CD14-positive monocyte (primary cell): Measurements from ENCODE around the gene MSI2. TPM values are rescaled to one million over a fixed set of nuclear protein-coding genes. Genes with fewer than 3 reads are reported as not detected.

ENCODE experiments used
- DNase-seq, 3 donors: peaks; one replicate each; pipeline ENCODE4 v3.0.0-alpha.2; 2011 to 2022
- H2AFZ ChIP-seq: 2 replicates; pipeline ENCODE4 v1.6.0; 2012; ENCODE audit warnings: mild to moderate bottlenecking, low read depth, low read length, inconsistent platforms; ENCODE audit not compliant: insufficient read depth, poor library complexity, severe bottlenecking
- H3K27ac ChIP-seq, 2 donors: 1 replicate in 1 of 2; 2 replicates in 1 of 2; pipeline ENCODE4 v1.5.1; 2012 to 2013; ENCODE audit warnings: low read length in 2 of 2, control low read depth in 1 of 2, inconsistent platforms in 1 of 2, low read depth in 1 of 2, mild to moderate bottlenecking in 1 of 2
- H3K27me3 ChIP-seq, 2 donors: one replicate each; pipeline versions ENCODE4 v1.6.0 to v1.6.1; 2011 to 2013; ENCODE audit warnings: low read length in 2 of 2; ENCODE audit not compliant: control insufficient read depth in 2 of 2, insufficient read depth in 2 of 2
- H3K36me3 ChIP-seq, 2 donors: replicated peaks in 1 of 2; 1 replicate in 1 of 2; 2 replicates in 1 of 2; pipeline versions ENCODE4 v1.5.1 to v1.6.1; 2012 to 2013; ENCODE audit warnings: low read length in 2 of 2, control low read depth in 1 of 2, inconsistent platforms in 1 of 2, mild to moderate bottlenecking in 1 of 2; ENCODE audit not compliant: insufficient read depth in 2 of 2, control insufficient read depth in 1 of 2
- H3K4me1 ChIP-seq, 2 donors: 1 replicate in 1 of 2; 2 replicates in 1 of 2; pipeline versions ENCODE4 v1.5.1 to v1.6.1; 2012 to 2013; ENCODE audit warnings: low read length in 2 of 2, control low read depth in 1 of 2, inconsistent platforms in 1 of 2, mild to moderate bottlenecking in 1 of 2, moderate library complexity in 1 of 2; ENCODE audit not compliant: insufficient read depth in 2 of 2, control insufficient read depth in 1 of 2
- H3K4me2 ChIP-seq: replicated peaks from 2 replicates; pipeline ENCODE3; 2012; ENCODE audit warnings: low read length, moderate library complexity, mild to moderate bottlenecking; ENCODE audit not compliant: poor library complexity, severe bottlenecking; ENCODE audit errors: extremely low read depth
- H3K4me3 ChIP-seq, 3 experiments: fragments of 200-600 bp in 1 of 3; sonication (generic) in 1 of 3; replicated peaks in 1 of 3; 1 replicate in 2 of 3; 2 replicates in 1 of 3; pipeline ENCODE4 v1.5.1; 2011 to 2013; ENCODE audit warnings: low read length in 3 of 3, mild to moderate bottlenecking in 3 of 3, control low read depth in 2 of 3, low read depth in 2 of 3, inconsistent platforms in 1 of 3, moderate library complexity in 1 of 3
- H3K79me2 ChIP-seq: 2 replicates; pipeline ENCODE4 v1.6.0; 2012; ENCODE audit warnings: mild to moderate bottlenecking, control low read depth, inconsistent platforms, low read length, moderate library complexity; ENCODE audit not compliant: insufficient read depth
- H3K9ac ChIP-seq: 2 replicates; pipeline ENCODE4 v1.6.0; 2017; ENCODE audit warnings: low read length, mild to moderate bottlenecking; ENCODE audit not compliant: insufficient read depth, poor library complexity, severe bottlenecking
- H3K9me3 ChIP-seq, 2 donors: replicated peaks in 1 of 2; 1 replicate in 1 of 2; 2 replicates in 1 of 2; pipeline versions ENCODE4 v1.5.1 to v1.6.1; 2012 to 2013; ENCODE audit warnings: low read length in 2 of 2, control low read depth in 1 of 2; ENCODE audit not compliant: control insufficient read depth in 1 of 2, insufficient read depth in 1 of 2
- H4K20me1 ChIP-seq: 2 replicates; pipeline ENCODE4 v1.6.0; 2012; ENCODE audit warnings: mild to moderate bottlenecking, low read length, control low read depth, moderate library complexity; ENCODE audit not compliant: insufficient read depth
- H3K27ac Mint-ChIP-seq, 7 donors: one replicate each; pipeline ENCODE4 v1.8.0; 2020; ENCODE audit warnings: mild to moderate bottlenecking in 7 of 7, mixed read lengths in 7 of 7, moderate library complexity in 6 of 7, inconsistent platforms in 2 of 7
- H3K27me3 Mint-ChIP-seq, 3 donors: one replicate each; pipeline ENCODE4 v1.8.0; 2021 to 2022; ENCODE audit warnings: low read depth in 3 of 3, mild to moderate bottlenecking in 3 of 3, mixed read lengths in 3 of 3, moderate library complexity in 3 of 3, inconsistent platforms in 1 of 3
- H3K36me3 Mint-ChIP-seq, 2 donors: one replicate each; pipeline ENCODE4 v1.8.0; 2020; ENCODE audit warnings: mixed read lengths in 2 of 2, inconsistent platforms in 1 of 2, mild to moderate bottlenecking in 1 of 2
- H3K4me1 Mint-ChIP-seq: one replicate; pipeline ENCODE4 v1.8.0; 2020; ENCODE audit warnings: mild to moderate bottlenecking, mixed read lengths
- H3K4me3 Mint-ChIP-seq, 2 donors: one replicate each; pipeline ENCODE4 v1.8.0; 2020; ENCODE audit warnings: mild to moderate bottlenecking in 2 of 2, mixed read lengths in 2 of 2, moderate library complexity in 1 of 2
- H3K9me3 Mint-ChIP-seq, 7 donors: one replicate each; pipeline ENCODE4 v1.8.0; 2020 to 2022; ENCODE audit warnings: mixed read lengths in 7 of 7, mild to moderate bottlenecking in 6 of 7, moderate library complexity in 6 of 7, inconsistent platforms in 2 of 7
- WGBS: methylation state at CpG from one replicate; pipeline ENCODE4 v1.1.5; 2013; ENCODE audit warnings: missing lambda C conversion rate; ENCODE audit not compliant: insufficient coverage; 5-methylcytosine and 5-hydroxymethylcytosine counted together
- intact Hi-C, 2 donors: fragments of 100-400 bp; cut with micrococcal nuclease; formaldehyde crosslinking; loops; one replicate each; pipeline versions ENCODE4 v1.15.0 to v1.15.1; 2023
- polyA plus RNA-seq, 3 donors: library from polyadenylated mRNA; depleted of rRNA in 1 of 3; unstranded in 2 of 3; stranded (reverse) in 1 of 3; fragments of 300-500 nt in 2 of 3; fragments of >200 nt in 1 of 3; fragmentation: Illumina TruSeq in 2 of 3; gene quantifications; 1 replicate in 2 of 3; 2 replicates in 1 of 3; pipeline ENCODE4 v1.2.3, GENCODE V29; 2012 to 2021
- TF ChIP-seq, protein P1 (sequence below): fragments of 200-600 bp; IDR thresholded peaks from one replicate; pipeline ENCODE4 v1.8.0; 2022; ENCODE audit warnings: antibody characterized with exemption, mild to moderate bottlenecking

Gene MSI2
- polyA plus RNA-seq, 3 donors, result 0.20 to 6.6 (median 0.37) TPM

DNA sequence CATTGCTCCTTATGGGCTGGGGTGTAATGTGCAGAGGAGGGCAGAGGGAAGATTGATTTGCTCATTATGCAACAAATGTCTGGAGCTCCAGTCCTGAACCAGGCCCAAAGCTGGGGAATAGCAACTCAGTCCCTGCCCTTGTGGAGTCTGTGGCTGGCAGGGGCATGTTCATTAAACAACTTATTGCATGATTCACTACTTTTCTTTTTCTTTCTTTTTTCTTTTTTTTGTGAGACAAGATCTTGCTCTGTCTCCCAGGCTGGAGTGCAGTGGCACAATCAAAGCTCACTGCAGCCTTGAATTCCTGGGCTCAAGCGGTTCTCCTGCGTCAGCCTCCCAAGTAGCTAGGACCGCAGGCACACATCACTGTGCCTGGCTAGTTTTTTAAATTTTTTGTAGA is 23.1 kb downstream of the MSI2 start:
- peaks cover 0 to 2% (median 2%) of the 10 kb centered on the region in 3 donors for H3K27me3 Mint-ChIP-seq
- H3K36me3 ChIP-seq, result peaks cover 0 to 12% of the 10 kb centered on the region in 2 donors
- no peak overlapping the region for H3K9ac ChIP-seq
- H3K9me3 Mint-ChIP-seq, result no peaks in the 10 kb centered on the region
- H3K36me3 Mint-ChIP-seq, result peaks cover 14 to 47% of the 10 kb centered on the region in 2 donors
- no peaks in the 10 kb centered on the region for H4K20me1 ChIP-seq
- no peak overlapping the region for H3K4me3 ChIP-seq
- no peak overlapping the region for H3K4me3 Mint-ChIP-seq
- H3K27me3 ChIP-seq, result no peaks in the 10 kb centered on the region
- WGBS, result 100% methylated on average over 3 of the region's 3 CpGs
- H3K9me3 ChIP-seq, result no peaks in the 10 kb centered on the region
- H3K27ac ChIP-seq, result no peak overlapping the region
- H3K4me1 ChIP-seq, result peaks cover 3 to 6% of the 10 kb centered on the region in 2 donors
- H3K4me2 ChIP-seq, result no peak overlapping the region
- no peak overlapping the region for H2AFZ ChIP-seq
- H3K27ac Mint-ChIP-seq, result no peak overlapping the region
- TF ChIP-seq, protein P1, sequence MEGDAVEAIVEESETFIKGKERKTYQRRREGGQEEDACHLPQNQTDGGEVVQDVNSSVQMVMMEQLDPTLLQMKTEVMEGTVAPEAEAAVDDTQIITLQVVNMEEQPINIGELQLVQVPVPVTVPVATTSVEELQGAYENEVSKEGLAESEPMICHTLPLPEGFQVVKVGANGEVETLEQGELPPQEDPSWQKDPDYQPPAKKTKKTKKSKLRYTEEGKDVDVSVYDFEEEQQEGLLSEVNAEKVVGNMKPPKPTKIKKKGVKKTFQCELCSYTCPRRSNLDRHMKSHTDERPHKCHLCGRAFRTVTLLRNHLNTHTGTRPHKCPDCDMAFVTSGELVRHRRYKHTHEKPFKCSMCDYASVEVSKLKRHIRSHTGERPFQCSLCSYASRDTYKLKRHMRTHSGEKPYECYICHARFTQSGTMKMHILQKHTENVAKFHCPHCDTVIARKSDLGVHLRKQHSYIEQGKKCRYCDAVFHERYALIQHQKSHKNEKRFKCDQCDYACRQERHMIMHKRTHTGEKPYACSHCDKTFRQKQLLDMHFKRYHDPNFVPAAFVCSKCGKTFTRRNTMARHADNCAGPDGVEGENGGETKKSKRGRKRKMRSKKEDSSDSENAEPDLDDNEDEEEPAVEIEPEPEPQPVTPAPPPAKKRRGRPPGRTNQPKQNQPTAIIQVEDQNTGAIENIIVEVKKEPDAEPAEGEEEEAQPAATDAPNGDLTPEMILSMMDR, result no peak
- intact Hi-C loops, result no loop called here
- H3K4me1 Mint-ChIP-seq, result peaks cover 14% of the 10 kb centered on the region
- no peak for DNase-seq
- H3K79me2 ChIP-seq, result no peaks in the 10 kb centered on the region

DNA sequence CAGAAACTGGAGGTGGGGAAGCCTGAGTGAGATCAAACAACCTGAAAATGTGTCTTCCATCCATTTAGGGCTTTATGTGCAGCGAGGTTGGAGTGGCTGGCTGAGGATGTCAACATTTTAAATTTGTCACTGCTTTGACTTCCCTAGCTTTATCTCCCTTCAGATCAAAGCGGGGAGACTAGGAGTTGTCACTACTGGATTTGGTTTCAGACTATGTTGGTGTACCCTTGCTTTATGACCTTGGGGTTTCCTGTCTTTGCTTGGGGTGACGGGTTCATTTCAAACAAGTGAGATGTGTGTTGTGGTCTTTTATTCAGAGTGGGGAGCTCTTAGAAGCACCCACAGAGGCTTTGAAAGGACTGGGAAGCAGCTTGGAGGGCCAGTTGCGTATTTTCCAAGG is 25.6 kb downstream of the MSI2 start:
- peaks cover 0 to 4% (median 3%) of the 10 kb centered on the region in 3 donors for H3K27me3 Mint-ChIP-seq
- DNase-seq, result no peak
- H3K27ac Mint-ChIP-seq, result no peak overlapping the region
- TF ChIP-seq, protein P1, result no peak
- Histone ChIP-seq H2AFZ (no peak overlapping the region), H3K27ac (no peak overlapping the region), H3K36me3 (peaks cover 0 to 7% of the 10 kb centered on the region in 2 donors), H3K9ac (no peak overlapping the region), H3K4me3 (no peak overlapping the region), H3K27me3 (no peaks in the 10 kb centered on the region), H4K20me1 (no peaks in the 10 kb centered on the region), H3K4me2 (no peak overlapping the region), H3K4me1 (peaks cover 15 to 17% of the 10 kb centered on the region in 2 donors), H3K9me3 (no peaks in the 10 kb centered on the region), H3K79me2 (no peaks in the 10 kb centered on the region)
- 90% methylated on average over 2 of the region's 4 CpGs for WGBS
- intact Hi-C loops, result no loop called here
- H3K9me3 Mint-ChIP-seq, result no peaks in the 10 kb centered on the region
- H3K4me1 Mint-ChIP-seq, result peaks cover 27% of the 10 kb centered on the region
- no peak overlapping the region for H3K4me3 Mint-ChIP-seq
- peaks cover 14 to 37% of the 10 kb centered on the region in 2 donors for H3K36me3 Mint-ChIP-seq
